ENCODE measurements around the gene DYNC1I1.

Gene DYNC1I1

GRCh38 chr7:96121752-96122151 lies 349.4 kb downstream of the DYNC1I1 start:
- no peak for TF ChIP-seq CTCF (IDR thresholded peaks at IDR 0.05; ENCODE audit: control extremely low read depth, extremely low read depth, low read depth, missing control alignments)
- ChIA-PET POLR2A (no interaction called here), CTCF (no interaction called here)
- no peak for DNase-seq (ENCODE audit: extremely low spot score)

- TF ChIP-seq CTCF (IDR thresholded peaks at IDR 0.05; ENCODE audit: control extremely low read depth, extremely low read depth, low read depth, missing control alignments), result no peak
- no peak for DNase-seq (ENCODE audit: extremely low spot score)
- ChIA-PET CTCF (no interaction called here), POLR2A (no interaction called here)
These were observed 350.4 kb downstream of the DYNC1I1 start for GRCh38 chr7:96122746-96123145.

DNA sequence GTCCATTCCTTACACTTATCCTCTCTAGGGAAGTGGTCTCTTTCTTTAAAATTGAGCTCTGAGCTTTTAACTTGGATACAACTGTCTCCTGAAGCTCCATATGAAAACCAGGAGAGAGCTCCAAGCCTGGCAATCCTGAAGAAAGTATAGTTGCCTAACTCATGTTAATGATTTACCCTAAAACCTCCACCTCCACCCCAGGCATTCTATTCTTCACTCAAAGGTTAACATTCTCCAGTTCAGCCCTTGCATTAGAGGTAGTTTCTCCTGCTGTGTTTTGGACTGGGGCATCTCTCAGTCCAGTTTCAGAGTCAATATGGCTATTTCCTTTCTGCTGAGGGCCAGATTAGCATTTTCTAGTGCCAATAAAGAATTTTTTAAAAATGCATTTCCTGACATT lies 354.0 kb downstream of the DYNC1I1 start:
- DNase-seq (ENCODE audit: extremely low spot score), result no peak
- ChIA-PET POLR2A (no interaction called here), CTCF (interaction anchor here (1.4 kb wide), 1 partner anchor 15 kb away, joined by 3 read pairs; no protein-coding TSS in a partner anchor)
- no peak for TF ChIP-seq CTCF (IDR thresholded peaks at IDR 0.05; ENCODE audit: control extremely low read depth, extremely low read depth, low read depth, missing control alignments)

- no peak for TF ChIP-seq CTCF (IDR thresholded peaks at IDR 0.05; ENCODE audit: control extremely low read depth, extremely low read depth, low read depth, missing control alignments)
- ChIA-PET POLR2A (no interaction called here), CTCF (no interaction called here)
- no peak for DNase-seq (ENCODE audit: extremely low spot score)
These were observed 355.4 kb downstream of the DYNC1I1 start for GRCh38 chr7:96127746-96128145.

DNA sequence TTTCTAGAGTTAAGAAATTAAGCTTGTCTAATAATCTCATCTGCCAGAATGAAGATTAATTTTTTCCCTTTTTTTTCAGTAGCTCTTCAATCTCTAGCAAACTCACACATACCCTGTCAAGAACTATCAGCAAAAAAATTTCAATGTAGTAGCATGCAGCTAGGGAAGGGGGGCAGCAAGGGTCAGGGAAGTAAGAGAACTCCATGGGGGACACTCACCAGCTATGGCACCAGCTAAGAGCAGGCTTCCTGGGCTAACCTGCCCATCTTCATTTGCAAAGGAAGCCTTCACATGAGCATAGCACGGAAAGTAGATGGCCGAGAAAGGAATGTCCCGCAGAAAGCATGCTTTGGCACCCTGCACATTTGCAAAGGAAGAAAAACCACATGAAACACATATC lies 359.2 kb downstream of the DYNC1I1 start:
- ChIA-PET POLR2A (no interaction called here), CTCF (interaction anchor here (0.9 to 1.2 kb wide), 2 partner anchors 12 to 27 kb away, joined by 3 read pairs; no protein-coding TSS in a partner anchor)
- no peak for TF ChIP-seq CTCF (IDR thresholded peaks at IDR 0.05; ENCODE audit: control extremely low read depth, extremely low read depth, low read depth, missing control alignments)
- DNase-seq (ENCODE audit: extremely low spot score), result no peak

GRCh38 chr7:96135241-96135640 lies 362.9 kb downstream of the DYNC1I1 start:
- ChIA-PET POLR2A (no interaction called here), CTCF (no interaction called here)
- TF ChIP-seq CTCF (IDR thresholded peaks at IDR 0.05; ENCODE audit: control extremely low read depth, extremely low read depth, low read depth, missing control alignments), result no peak
- DNase-seq (ENCODE audit: extremely low spot score), result no peak

Measured in GM10248 (cell line).